Duodenal mucosa (tissue), 2 donors: ENCODE data around the gene KIF9.
"Not testable (repeated sequence)": the region's sequence is repeated elsewhere in the genome, so short reads cannot be mapped to it uniquely, and the experiment has no call there.

Experiments
- H3K27ac ChIP-seq: one replicate; pipeline ENCODE4 v1.7.0; 2013; ENCODE audit warnings: low read depth, low read length
- H3K27me3 ChIP-seq, 2 donors: one replicate each; pipeline ENCODE4 v1.7.0; 2013; ENCODE audit warnings: low read length in 2 of 2, control low read depth in 1 of 2; ENCODE audit not compliant: insufficient read depth in 2 of 2, control insufficient read depth in 1 of 2
- H3K36me3 ChIP-seq, 2 donors: one replicate each; pipeline ENCODE4 v1.7.0; 2013; ENCODE audit warnings: low read length in 2 of 2, control low read depth in 1 of 2; ENCODE audit not compliant: insufficient read depth in 2 of 2, control insufficient read depth in 1 of 2
- H3K4me1 ChIP-seq, 2 donors: one replicate each; pipeline ENCODE4 v1.7.0; 2013; ENCODE audit warnings: low read length in 2 of 2, control low read depth in 1 of 2; ENCODE audit not compliant: insufficient read depth in 2 of 2, control insufficient read depth in 1 of 2
- H3K4me3 ChIP-seq, 2 donors: one replicate each; pipeline ENCODE4 v1.7.0; 2013; ENCODE audit warnings: low read length in 2 of 2, low read depth in 1 of 2
- H3K9ac ChIP-seq, 2 donors: one replicate each; pipeline ENCODE4 v1.7.0; 2013; ENCODE audit warnings: low read length in 2 of 2, low read depth in 1 of 2
- H3K9me3 ChIP-seq, 2 donors: one replicate each; pipeline ENCODE4 v1.7.0; 2013; ENCODE audit warnings: low read length in 2 of 2, control low read depth in 1 of 2; ENCODE audit not compliant: control insufficient read depth in 1 of 2

The KIF9 gene

GRCh38 chr3:47238017-47238416 is 44.6 kb downstream of the KIF9 start:
- no peaks in the 10 kb centered on the region for H3K36me3 ChIP-seq
- no peaks in the 10 kb centered on the region for H3K4me1 ChIP-seq
- H3K27me3 ChIP-seq = no peaks in the 10 kb centered on the region
- no peaks in the 10 kb centered on the region for H3K9me3 ChIP-seq
- no peak overlapping the region for H3K4me3 ChIP-seq
- no peak overlapping the region for H3K27ac ChIP-seq
- no peak overlapping the region for H3K9ac ChIP-seq

DNA sequence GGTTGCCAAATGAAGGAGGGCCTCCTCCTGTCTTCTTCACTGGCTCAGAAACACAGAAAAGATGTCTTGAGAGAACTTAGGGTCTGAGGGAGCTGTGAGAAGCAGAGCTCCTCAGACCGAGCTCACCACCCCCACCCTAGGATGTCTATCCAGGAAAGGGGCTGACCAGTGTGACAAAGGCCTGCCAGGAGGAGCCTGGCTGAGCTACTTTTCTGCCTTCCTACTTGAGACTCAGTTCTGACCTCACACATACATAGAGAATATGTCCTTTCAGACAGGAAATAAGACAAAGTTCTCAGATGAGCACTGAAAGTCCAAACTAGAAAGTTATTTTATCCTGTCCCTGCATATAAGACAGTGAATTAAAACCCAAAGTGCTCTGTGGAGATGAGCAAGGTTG is 54.5 kb downstream of the KIF9 start:
- no peak overlapping the region for H3K9ac ChIP-seq
- peaks cover 0 to 9% of the 10 kb centered on the region in 2 donors for H3K4me1 ChIP-seq
- H3K9me3 ChIP-seq = no peaks in the 10 kb centered on the region
- H3K4me3 ChIP-seq = no peak overlapping the region
- no peak overlapping the region for H3K27ac ChIP-seq
- H3K36me3 ChIP-seq = no peaks in the 10 kb centered on the region
- H3K27me3 ChIP-seq = no peaks in the 10 kb centered on the region

DNA sequence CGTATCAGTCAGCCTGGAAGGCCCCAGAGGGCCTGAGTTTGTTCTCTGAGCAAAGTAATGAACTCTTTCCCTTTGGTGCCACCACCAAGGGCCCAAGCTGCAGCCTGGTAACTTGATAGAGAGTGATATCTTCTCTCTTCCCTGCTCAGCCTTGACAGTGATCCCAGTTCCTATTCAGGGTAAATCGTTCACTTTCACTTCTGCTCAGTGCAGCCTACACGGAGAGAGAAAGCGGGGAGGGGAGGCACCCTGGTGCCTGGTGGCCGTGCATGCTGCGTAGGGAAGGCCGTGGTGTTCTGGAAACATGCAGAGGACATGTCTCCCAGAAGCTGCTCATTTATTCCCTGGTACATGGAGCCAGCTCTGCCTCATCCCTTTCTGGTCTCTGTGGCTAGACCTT is 54.9 kb downstream of the KIF9 start:
- H3K36me3 ChIP-seq = no peaks in the 10 kb centered on the region
- no peak overlapping the region for H3K9ac ChIP-seq
- H3K27ac ChIP-seq = no peak overlapping the region
- no peaks in the 10 kb centered on the region for H3K27me3 ChIP-seq
- H3K4me3 ChIP-seq = no peak overlapping the region
- no peaks in the 10 kb centered on the region for H3K9me3 ChIP-seq
- peaks cover 0 to 9% of the 10 kb centered on the region in 2 donors for H3K4me1 ChIP-seq

- H3K4me3 ChIP-seq = no peak overlapping the region
- H3K36me3 ChIP-seq = no peaks in the 10 kb centered on the region
- no peaks in the 10 kb centered on the region for H3K27me3 ChIP-seq
- H3K9me3 ChIP-seq = no peaks in the 10 kb centered on the region
- H3K4me1 ChIP-seq = peaks cover 0 to 9% of the 10 kb centered on the region in 2 donors
- no peak overlapping the region for H3K27ac ChIP-seq
- no peak overlapping the region for H3K9ac ChIP-seq
Measured at GRCh38 chr3:47225310-47225906, 57.2 kb downstream of the KIF9 start.

DNA sequence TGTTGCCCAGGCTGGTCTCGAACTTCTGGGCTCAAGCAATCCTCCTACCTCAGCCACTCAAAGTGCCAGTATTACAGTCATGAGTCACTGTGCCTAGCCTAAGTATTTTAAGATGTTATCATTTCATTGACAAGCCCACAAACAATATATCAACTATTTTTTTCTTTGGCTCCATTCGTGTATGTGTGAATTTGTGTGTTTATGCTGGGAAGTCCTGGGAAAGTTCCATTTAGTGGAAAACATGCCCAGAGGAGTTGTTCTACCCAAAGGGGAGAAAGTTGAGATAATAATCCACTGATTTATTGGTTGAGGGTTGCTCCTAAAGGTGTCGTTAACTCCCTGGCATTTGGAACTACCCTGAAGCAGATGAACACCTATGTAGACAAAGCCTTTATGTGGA is 58.8 kb downstream of the KIF9 start:
- H3K36me3 ChIP-seq = no peaks in the 10 kb centered on the region
- H3K9ac ChIP-seq = no peak overlapping the region
- H3K9me3 ChIP-seq = no peaks in the 10 kb centered on the region
- H3K4me1 ChIP-seq = peaks cover 0 to 9% of the 10 kb centered on the region in 2 donors
- no peak overlapping the region for H3K27ac ChIP-seq
- H3K27me3 ChIP-seq = no peaks in the 10 kb centered on the region
- no peak overlapping the region for H3K4me3 ChIP-seq

GRCh38 chr3:47221798-47222197 is 60.8 kb downstream of the KIF9 start:
- H3K9ac ChIP-seq = no peak overlapping the region
- no peaks in the 10 kb centered on the region for H3K36me3 ChIP-seq
- no peaks in the 10 kb centered on the region for H3K4me1 ChIP-seq
- H3K27ac ChIP-seq = no peak overlapping the region
- H3K4me3 ChIP-seq = no peak overlapping the region
- H3K27me3 ChIP-seq = no peaks in the 10 kb centered on the region
- no peaks in the 10 kb centered on the region for H3K9me3 ChIP-seq

DNA sequence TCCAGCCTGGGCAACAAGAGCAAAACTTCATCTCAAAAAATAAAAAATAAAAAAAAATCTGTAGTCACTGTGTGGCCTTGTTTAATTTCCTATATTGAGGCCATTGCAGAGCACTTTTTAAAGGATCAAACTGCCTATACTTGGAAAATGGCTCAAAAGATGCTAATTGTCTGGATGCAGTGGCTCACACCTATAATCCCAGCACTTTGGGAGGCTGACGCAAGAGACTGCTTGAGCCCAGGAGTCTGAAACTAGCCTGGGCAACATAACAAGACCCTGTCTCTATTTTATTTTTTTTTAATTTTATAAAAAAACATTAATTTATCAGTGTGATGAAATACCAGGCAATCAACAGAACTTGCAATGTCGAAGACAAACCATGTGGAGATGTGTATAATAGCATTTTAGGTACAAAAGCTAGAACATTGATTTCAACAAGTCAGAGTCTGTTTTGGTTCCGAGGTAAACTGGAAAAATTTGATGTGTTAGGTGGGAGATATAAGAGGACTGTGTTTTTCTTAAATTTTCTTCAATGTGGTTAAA is 71.7 kb downstream of the KIF9 start:
- H3K4me1 ChIP-seq = no peaks in the 10 kb centered on the region
- no peaks in the 10 kb centered on the region for H3K9me3 ChIP-seq
- no peaks in the 10 kb centered on the region for H3K36me3 ChIP-seq
- no peak overlapping the region for H3K9ac ChIP-seq
- no peak overlapping the region for H3K27ac ChIP-seq
- no peak overlapping the region for H3K4me3 ChIP-seq
- H3K27me3 ChIP-seq = no peaks in the 10 kb centered on the region

GRCh38 chr3:47206022-47206421 is 76.6 kb downstream of the KIF9 start:
- not testable (repeated sequence) for H3K9me3 ChIP-seq, H3K4me3 ChIP-seq, H3K36me3 ChIP-seq, H3K27ac ChIP-seq, H3K4me1 ChIP-seq, H3K9ac ChIP-seq, H3K27me3 ChIP-seq

- Histone ChIP-seq H3K9me3 (no peaks in the 10 kb centered on the region), H3K4me3 (no peak overlapping the region), H3K36me3 (no peaks in the 10 kb centered on the region), H3K27me3 (no peaks in the 10 kb centered on the region), H3K27ac (no peak overlapping the region), H3K9ac (no peak overlapping the region), H3K4me1 (no peaks in the 10 kb centered on the region)
Measured at GRCh38 chr3:47204875-47205274, 77.7 kb downstream of the KIF9 start.

DNA sequence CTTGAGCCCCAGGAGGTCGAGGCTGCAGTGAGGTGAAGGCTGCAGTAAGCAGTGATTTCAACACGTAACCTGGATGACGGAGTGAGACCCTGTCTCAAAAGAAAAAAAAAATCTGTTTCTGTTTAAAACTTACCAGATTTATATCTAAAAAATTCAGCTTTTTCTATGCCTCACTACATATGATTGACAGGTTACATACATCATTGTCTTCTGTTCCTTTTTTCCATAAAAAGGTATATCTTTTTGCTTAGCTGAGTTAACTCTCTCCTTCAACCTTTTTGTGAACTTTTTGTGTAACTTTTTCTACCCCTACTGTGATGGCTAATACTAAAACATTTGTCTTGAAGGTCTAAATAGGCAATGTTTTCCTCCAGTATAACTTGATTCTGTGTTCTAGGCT is 80.1 kb downstream of the KIF9 start:
- no peaks in the 10 kb centered on the region for H3K9me3 ChIP-seq
- H3K27me3 ChIP-seq = no peaks in the 10 kb centered on the region
- no peak overlapping the region for H3K9ac ChIP-seq
- H3K4me1 ChIP-seq = no peaks in the 10 kb centered on the region
- no peaks in the 10 kb centered on the region for H3K36me3 ChIP-seq
- H3K4me3 ChIP-seq = no peak overlapping the region
- no peak overlapping the region for H3K27ac ChIP-seq

DNA sequence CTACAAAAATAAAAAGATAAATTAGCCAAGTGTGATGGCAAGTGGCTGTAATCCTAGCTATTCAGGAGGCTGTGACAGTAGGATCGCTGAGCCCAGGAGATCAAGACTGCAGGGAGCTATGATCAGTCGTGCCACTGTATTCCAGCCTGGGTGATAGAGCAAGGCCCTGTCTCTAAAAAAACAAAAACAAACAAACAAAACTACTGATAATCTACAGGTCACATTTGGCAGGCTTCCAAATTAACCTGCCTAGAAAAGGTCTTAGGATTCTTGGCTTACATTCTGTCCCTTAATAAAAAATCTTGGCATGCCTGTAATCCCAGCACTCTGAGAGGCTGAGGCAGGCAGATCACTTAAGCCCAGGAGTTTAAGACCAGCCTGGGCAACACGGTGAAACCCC is 85.3 kb downstream of the KIF9 start:
- no peak overlapping the region for H3K4me3 ChIP-seq

More for the DNA sequence above, 85.3 kb downstream of the KIF9 start:
- H3K9me3 ChIP-seq = no peaks in the 10 kb centered on the region
- no peak overlapping the region for H3K9ac ChIP-seq
- H3K4me1 ChIP-seq = no peaks in the 10 kb centered on the region
- no peak overlapping the region for H3K27ac ChIP-seq
- H3K27me3 ChIP-seq = no peaks in the 10 kb centered on the region
- no peaks in the 10 kb centered on the region for H3K36me3 ChIP-seq
